ENCODE results near the gene KDM4B.
A peak's percentile ranks its signal among the peaks of the same experiment; 100 is the strongest.

Gene KDM4B

DNA sequence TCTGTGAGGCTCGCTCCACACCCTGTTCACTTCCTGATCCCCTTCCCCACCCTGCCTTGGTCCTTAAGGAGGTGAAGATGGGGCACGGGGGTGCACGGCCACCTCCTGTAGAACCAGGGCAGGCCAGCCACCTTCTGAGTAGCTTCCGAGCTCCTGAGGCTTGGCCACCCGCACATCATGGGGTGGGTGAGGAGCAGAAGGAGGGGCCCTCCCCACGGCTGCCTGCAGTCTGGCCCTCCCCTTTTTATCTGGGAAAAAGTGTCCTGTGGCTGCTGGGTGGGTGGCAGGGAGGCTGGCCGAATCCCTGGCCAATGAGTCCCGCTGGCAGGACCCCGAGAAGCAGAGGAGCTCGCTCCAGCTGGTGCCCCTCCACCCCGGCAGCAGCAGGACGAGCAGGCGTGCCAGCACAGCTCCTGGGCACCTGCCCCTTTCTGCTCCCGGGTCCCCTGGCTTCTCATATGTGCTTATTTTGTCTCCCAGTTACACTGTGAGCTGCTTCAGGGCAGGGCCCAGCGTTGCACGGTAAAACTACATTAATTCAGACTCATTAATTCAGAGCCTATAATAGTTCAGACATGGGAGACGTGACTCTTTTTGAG, 135.0 kb downstream of the KDM4B start:
- H3K9me3 ChIP-seq (ENCODE audit: control insufficient read depth, insufficient read depth, low read depth, low read length), result peaks cover 17% of the 10 kb centered on the region
- H3K27me3 ChIP-seq (ENCODE audit: control insufficient read depth, insufficient read depth, low read length), result no peaks in the 10 kb centered on the region
- no peak overlapping the region for H3K9ac ChIP-seq (ENCODE audit: low read length)
- H3K36me3 ChIP-seq (ENCODE audit: control insufficient read depth, insufficient read depth, low read length), result peaks cover 17% of the 10 kb centered on the region
- no peak overlapping the region for H3K4me3 ChIP-seq (ENCODE audit: low read depth, low read length)
- no peak overlapping the region for H3K27ac ChIP-seq (ENCODE audit: low read depth, low read length)
- no peaks in the 10 kb centered on the region; the same call in 1 of the 2 replicates for H3K4me1 ChIP-seq (ENCODE audit: control insufficient read depth, insufficient read depth, low read length)

DNA sequence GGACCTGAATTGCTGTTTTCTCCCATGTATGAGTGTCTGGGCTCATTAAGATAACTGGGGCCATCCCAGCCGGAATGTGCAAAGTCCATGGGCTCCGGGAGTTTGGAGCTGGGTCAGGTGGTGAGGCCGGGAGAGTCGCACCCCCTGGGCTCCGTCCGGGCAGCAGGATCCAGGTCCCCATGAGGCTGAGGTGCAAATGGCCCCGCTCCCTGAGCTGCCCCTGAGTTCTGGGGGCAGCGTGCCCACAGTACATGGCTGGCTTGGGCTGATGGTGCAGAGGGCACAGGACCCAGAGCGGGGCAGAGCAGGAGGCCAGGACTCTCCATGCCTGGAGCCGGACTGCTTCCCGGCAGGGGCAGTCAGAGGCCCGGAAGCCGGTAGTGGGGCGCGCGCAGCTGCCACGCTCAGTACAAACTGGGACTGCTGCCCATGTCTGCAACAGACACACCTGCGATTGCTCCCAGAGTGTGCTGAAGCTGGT, 136.0 kb downstream of the KDM4B start:
- Histone ChIP-seq H3K27ac (ENCODE audit: low read depth, low read length) (no peak overlapping the region), H3K27me3 (ENCODE audit: control insufficient read depth, insufficient read depth, low read length) (no peaks in the 10 kb centered on the region), H3K4me3 (ENCODE audit: low read depth, low read length) (no peak overlapping the region)

DNA sequence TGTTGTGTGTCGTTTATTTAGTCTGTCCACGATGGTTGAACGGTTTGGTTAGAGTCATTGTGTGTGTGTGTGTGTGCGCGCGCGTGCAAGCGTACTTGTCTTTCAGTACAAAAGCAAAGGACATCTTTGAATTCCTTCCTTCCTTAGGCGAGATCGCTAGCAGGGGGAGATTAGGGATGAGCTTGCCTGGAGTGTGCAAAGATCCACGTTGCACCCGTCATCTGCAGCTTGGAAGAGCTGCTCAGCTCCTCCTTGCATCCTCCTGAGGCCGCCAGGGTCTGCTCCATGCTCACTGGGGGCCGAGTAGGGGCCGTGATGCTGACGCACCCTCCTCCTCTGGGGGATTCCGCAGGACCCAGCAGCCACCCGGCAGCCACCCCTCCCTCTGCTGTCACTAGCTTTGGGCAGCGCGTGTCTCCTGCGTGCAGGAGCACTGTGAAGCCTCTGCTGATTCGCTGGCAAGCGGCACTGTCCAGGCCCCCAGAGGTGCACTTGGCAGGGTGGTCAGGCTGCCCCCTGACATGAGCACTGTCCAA, 137.3 kb downstream of the KDM4B start:
- H3K27ac ChIP-seq (ENCODE audit: low read depth, low read length), result no peak overlapping the region
- no peaks in the 10 kb centered on the region for H3K27me3 ChIP-seq (ENCODE audit: control insufficient read depth, insufficient read depth, low read length)
- H3K9ac ChIP-seq (ENCODE audit: low read length), result no peak overlapping the region
- no peak overlapping the region for H3K4me3 ChIP-seq (ENCODE audit: low read depth, low read length)
- no peaks in the 10 kb centered on the region for H3K9me3 ChIP-seq (ENCODE audit: control insufficient read depth, insufficient read depth, low read depth, low read length)
- peaks cover 8% of the 10 kb centered on the region; the same call in 1 of the 2 replicates for H3K4me1 ChIP-seq (ENCODE audit: control insufficient read depth, insufficient read depth, low read length)
- peaks cover 7% of the 10 kb centered on the region for H3K36me3 ChIP-seq (ENCODE audit: control insufficient read depth, insufficient read depth, low read length)

More for the DNA sequence above, 136.0 kb downstream of the KDM4B start:
- H3K36me3 ChIP-seq (ENCODE audit: control insufficient read depth, insufficient read depth, low read length), result peaks cover 8% of the 10 kb centered on the region; the same call in 1 of the 2 replicates
- peaks cover 7% of the 10 kb centered on the region; the same call in 1 of the 2 replicates for H3K4me1 ChIP-seq (ENCODE audit: control insufficient read depth, insufficient read depth, low read length)
- H3K9me3 ChIP-seq (ENCODE audit: control insufficient read depth, insufficient read depth, low read depth, low read length), result peaks cover 7% of the 10 kb centered on the region
- H3K9ac ChIP-seq (ENCODE audit: low read length), result no peak overlapping the region

DNA sequence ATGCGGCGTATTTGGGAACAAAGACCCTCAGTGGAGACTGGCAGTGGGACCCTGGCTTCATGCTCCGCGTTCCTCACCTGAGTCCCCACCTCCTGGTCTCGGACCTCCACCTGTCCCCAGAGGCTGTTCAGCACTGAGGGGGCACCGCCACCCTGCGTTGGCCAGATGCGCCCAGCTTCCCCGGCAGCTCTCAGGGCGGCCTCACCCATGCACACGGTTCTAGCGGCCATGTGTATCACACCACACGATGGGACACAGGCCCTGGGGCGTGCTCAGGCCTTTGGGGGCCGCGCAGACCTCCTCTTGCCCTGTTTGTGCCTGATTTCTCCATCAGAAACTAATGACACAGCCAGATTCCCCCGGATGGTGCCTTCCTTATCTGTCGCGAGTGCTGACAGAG, 138.1 kb downstream of the KDM4B start:
- H3K4me1 ChIP-seq (ENCODE audit: control insufficient read depth, insufficient read depth, low read length), result peaks cover 8% of the 10 kb centered on the region; the same call in 1 of the 2 replicates
- H3K9ac ChIP-seq (ENCODE audit: low read length), result no peak overlapping the region
- H3K9me3 ChIP-seq (ENCODE audit: control insufficient read depth, insufficient read depth, low read depth, low read length), result no peaks in the 10 kb centered on the region
- H3K36me3 ChIP-seq (ENCODE audit: control insufficient read depth, insufficient read depth, low read length), result peaks cover 13% of the 10 kb centered on the region
- H3K27me3 ChIP-seq (ENCODE audit: control insufficient read depth, insufficient read depth, low read length), result no peaks in the 10 kb centered on the region
- H3K27ac ChIP-seq (ENCODE audit: low read depth, low read length), result no peak overlapping the region
- H3K4me3 ChIP-seq (ENCODE audit: low read depth, low read length), result no peak overlapping the region

DNA sequence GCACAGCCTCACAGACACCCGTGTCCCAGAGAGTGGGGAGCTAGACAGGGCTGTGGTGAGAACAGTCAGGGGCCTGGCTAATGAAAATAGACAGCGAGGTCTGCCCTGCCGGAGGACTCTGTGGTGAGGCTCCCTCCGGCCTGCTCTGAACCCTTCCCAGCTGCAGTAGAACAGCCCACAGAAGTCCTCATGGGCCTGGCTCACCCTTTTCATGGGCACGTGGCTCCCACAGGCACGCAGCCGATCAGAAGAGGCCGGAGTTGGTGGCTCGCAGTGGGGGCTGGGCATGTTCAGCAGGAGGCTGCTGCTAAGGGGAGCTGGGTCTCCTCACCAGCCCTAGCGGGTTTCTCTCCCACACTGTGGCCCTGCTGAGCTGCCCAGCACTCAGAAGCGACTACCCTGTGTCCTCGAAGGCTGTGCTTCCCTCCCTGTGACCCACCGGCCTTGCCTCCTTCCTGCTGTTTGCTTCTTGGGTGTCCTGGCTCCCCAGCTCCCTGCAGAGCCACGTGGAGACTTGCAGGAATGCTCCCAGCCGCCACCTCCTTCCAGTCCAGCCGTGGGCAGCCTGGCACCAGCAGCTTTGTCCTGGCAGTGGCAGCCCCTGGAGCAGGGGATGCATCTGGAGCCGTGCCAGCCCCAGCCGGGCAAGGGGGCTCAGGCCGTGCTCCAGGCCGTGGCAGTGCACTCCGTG, 138.7 kb downstream of the KDM4B start:
- Histone ChIP-seq H3K9ac (ENCODE audit: low read length) (no peak overlapping the region), H3K4me3 (ENCODE audit: low read depth, low read length) (no peak overlapping the region), H3K27me3 (ENCODE audit: control insufficient read depth, insufficient read depth, low read length) (no peaks in the 10 kb centered on the region), H3K4me1 (ENCODE audit: control insufficient read depth, insufficient read depth, low read length) (peaks cover 14% of the 10 kb centered on the region), H3K36me3 (ENCODE audit: control insufficient read depth, insufficient read depth, low read length) (peaks cover 13% of the 10 kb centered on the region), H3K27ac (ENCODE audit: low read depth, low read length) (no peak overlapping the region), H3K9me3 (ENCODE audit: control insufficient read depth, insufficient read depth, low read depth, low read length) (no peaks in the 10 kb centered on the region)

DNA sequence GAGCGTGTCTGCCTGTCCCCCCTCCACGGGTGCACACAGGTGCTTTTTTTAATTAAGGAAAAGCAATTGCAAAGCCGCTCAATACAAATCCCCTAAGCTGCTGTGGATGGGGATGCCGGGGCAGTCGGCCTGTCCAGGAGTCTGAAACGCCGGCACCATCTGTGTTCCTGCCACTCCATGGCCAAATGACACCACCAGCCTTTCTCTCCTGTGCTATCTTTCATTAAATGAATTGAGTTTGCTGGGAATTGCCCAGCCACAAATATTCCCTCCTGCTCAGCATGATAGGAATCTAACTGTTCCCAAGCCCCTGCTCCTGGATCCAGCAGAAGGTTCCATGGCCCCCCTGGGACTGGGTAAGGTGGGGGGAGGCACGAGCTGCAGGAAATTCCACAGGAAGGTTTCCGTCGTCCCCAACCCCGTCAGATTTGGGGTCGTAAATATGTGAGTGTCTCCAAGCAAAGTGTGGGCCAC, 139.2 kb downstream of the KDM4B start:
- Histone ChIP-seq H3K9me3 (ENCODE audit: control insufficient read depth, insufficient read depth, low read depth, low read length) (no peaks in the 10 kb centered on the region), H3K27me3 (ENCODE audit: control insufficient read depth, insufficient read depth, low read length) (no peaks in the 10 kb centered on the region), H3K4me3 (ENCODE audit: low read depth, low read length) (no peak overlapping the region), H3K36me3 (ENCODE audit: control insufficient read depth, insufficient read depth, low read length) (peaks cover 13% of the 10 kb centered on the region), H3K9ac (ENCODE audit: low read length) (no peak overlapping the region), H3K4me1 (ENCODE audit: control insufficient read depth, insufficient read depth, low read length) (peaks cover 20% of the 10 kb centered on the region), H3K27ac (ENCODE audit: low read depth, low read length) (no peak overlapping the region)

DNA sequence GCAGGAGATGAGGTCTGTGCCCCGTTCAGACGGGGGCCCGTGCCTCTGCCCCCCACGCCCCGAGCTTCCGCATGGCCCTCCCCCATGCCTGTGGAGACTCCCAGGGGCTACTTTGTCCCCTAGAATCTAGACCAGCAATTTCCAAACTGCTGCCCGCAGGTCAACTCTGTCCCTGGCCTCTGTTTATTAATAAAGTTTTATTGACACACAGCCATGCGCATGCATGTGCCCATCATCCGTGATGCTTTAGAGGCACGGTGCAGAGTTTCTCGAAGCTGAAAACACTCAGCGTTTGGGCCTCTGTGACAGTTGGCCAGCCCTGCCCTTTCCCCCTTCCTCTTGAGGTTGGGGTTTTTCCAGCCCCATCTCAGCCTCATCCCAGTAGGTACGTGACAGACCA, 140.0 kb downstream of the KDM4B start:
- peaks cover 27% of the 10 kb centered on the region for H3K4me1 ChIP-seq (ENCODE audit: control insufficient read depth, insufficient read depth, low read length)
- no peak overlapping the region for H3K27ac ChIP-seq (ENCODE audit: low read depth, low read length)
- H3K27me3 ChIP-seq (ENCODE audit: control insufficient read depth, insufficient read depth, low read length), result no peaks in the 10 kb centered on the region
- no peaks in the 10 kb centered on the region for H3K9me3 ChIP-seq (ENCODE audit: control insufficient read depth, insufficient read depth, low read depth, low read length)
- peaks cover 13% of the 10 kb centered on the region for H3K36me3 ChIP-seq (ENCODE audit: control insufficient read depth, insufficient read depth, low read length)
- no peak overlapping the region for H3K4me3 ChIP-seq (ENCODE audit: low read depth, low read length)
- no peak overlapping the region for H3K9ac ChIP-seq (ENCODE audit: low read length)

DNA sequence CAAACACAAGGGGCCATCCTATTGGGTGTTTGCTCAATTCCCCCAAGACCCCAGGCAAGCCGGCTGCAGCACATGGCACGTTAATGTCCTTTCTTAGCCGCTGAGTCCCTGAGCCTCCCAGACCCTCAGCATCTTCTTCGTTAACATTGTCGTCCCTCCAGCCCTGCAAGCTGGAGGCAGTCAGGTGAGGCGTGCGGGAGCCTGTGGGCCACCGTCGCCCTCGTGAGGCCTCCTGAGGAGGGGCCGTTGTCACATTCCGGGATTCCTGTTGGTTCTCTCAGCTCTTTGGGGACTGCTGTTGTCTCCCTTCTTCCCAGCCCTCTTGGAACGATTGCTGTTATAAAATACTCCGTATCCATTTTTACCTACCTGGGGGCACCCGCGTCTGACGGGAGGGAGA, 140.6 kb downstream of the KDM4B start:
- peaks cover 32% of the 10 kb centered on the region for H3K4me1 ChIP-seq (ENCODE audit: control insufficient read depth, insufficient read depth, low read length)
- no peak overlapping the region for H3K27ac ChIP-seq (ENCODE audit: low read depth, low read length)
- H3K36me3 ChIP-seq (ENCODE audit: control insufficient read depth, insufficient read depth, low read length), result peaks cover 13% of the 10 kb centered on the region
- no peak overlapping the region for H3K4me3 ChIP-seq (ENCODE audit: low read depth, low read length)
- no peak overlapping the region for H3K9ac ChIP-seq (ENCODE audit: low read length)
- H3K27me3 ChIP-seq (ENCODE audit: control insufficient read depth, insufficient read depth, low read length), result no peaks in the 10 kb centered on the region
- H3K9me3 ChIP-seq (ENCODE audit: control insufficient read depth, insufficient read depth, low read depth, low read length), result no peaks in the 10 kb centered on the region

DNA sequence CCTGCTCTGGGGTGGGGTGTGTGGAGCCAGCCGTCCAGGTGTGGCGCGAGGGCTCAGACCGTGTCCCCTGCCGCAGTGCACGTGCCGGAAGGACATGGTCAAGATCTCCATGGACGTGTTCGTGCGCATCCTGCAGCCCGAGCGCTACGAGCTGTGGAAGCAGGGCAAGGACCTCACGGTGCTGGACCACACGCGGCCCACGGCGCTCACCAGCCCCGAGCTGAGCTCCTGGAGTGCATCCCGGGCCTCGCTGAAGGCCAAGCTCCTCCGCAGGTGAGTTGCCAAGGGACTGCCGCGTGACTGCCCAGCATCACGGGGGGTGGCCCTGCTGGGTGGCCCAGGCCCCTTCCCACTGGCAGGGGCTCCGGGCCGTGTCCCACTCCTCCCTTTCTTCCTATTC, 141.6 kb downstream of the KDM4B start:
- Histone ChIP-seq H3K4me1 (ENCODE audit: control insufficient read depth, insufficient read depth, low read length) (peaks cover 37% of the 10 kb centered on the region), H3K27me3 (ENCODE audit: control insufficient read depth, insufficient read depth, low read length) (no peaks in the 10 kb centered on the region), H3K9ac (ENCODE audit: low read length) (no peak overlapping the region), H3K4me3 (ENCODE audit: low read depth, low read length) (no peak overlapping the region), H3K27ac (ENCODE audit: low read depth, low read length) (no peak overlapping the region), H3K36me3 (ENCODE audit: control insufficient read depth, insufficient read depth, low read length) (peaks cover 12% of the 10 kb centered on the region), H3K9me3 (ENCODE audit: control insufficient read depth, insufficient read depth, low read depth, low read length) (no peaks in the 10 kb centered on the region)

DNA sequence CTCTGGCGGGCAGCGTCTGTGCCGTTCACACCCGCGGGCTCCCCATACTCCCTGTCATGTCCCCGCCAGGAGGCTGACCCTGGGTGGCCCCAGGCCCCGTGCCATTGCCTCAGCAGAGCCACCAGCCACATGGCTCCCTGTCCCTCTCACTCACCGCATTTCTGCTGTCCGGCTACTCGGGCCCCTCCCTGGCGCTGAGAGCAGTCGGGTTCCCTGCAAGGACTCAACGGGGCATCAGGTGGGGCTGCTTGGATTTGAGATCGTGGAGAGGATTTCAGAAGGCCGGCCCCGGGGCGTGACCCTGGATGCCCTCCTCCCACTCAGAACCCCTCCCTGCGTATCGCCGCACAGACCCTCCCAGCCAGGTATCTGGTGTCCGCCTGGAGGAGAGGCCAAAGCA, 142.1 kb downstream of the KDM4B start:
- no peaks in the 10 kb centered on the region for H3K27me3 ChIP-seq (ENCODE audit: control insufficient read depth, insufficient read depth, low read length)
- H3K9ac ChIP-seq (ENCODE audit: low read length), result no peak overlapping the region
- no peak overlapping the region for H3K4me3 ChIP-seq (ENCODE audit: low read depth, low read length)
- peaks cover 9% of the 10 kb centered on the region for H3K36me3 ChIP-seq (ENCODE audit: control insufficient read depth, insufficient read depth, low read length)
- peaks cover 37% of the 10 kb centered on the region for H3K4me1 ChIP-seq (ENCODE audit: control insufficient read depth, insufficient read depth, low read length)
- no peaks in the 10 kb centered on the region for H3K9me3 ChIP-seq (ENCODE audit: control insufficient read depth, insufficient read depth, low read depth, low read length)
- no peak overlapping the region for H3K27ac ChIP-seq (ENCODE audit: low read depth, low read length)

DNA sequence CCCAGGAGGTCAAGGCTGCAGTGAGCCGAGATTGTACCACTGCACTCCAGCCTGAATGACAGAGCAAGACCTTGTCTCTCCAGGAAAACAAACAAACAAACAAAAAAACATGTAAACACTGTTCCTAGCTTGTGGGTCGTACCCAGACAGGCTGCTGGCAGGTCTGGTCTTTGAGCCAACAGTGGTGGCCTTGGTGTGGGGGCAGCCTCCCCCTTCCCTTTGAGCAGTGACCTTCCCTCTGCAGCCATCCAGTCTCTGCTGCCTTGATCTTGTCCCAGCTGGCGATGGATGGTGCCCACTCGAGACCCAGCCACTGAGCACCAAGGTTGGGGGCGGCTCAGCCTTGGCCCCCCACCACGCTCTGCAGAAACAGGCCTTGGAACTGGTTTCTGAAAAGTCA, 143.3 kb downstream of the KDM4B start:
- peaks cover 5% of the 10 kb centered on the region; the same call in 1 of the 2 replicates for H3K9me3 ChIP-seq (ENCODE audit: control insufficient read depth, insufficient read depth, low read depth, low read length)
- H3K4me3 ChIP-seq (ENCODE audit: low read depth, low read length), result no peak overlapping the region
- H3K27ac ChIP-seq (ENCODE audit: low read depth, low read length), result peak overlapping the region; percentile 51; the same call in 1 of the 2 replicates
- no peaks in the 10 kb centered on the region for H3K27me3 ChIP-seq (ENCODE audit: control insufficient read depth, insufficient read depth, low read length)
- H3K9ac ChIP-seq (ENCODE audit: low read length), result peak overlapping the region; percentile 7
- peaks cover 9% of the 10 kb centered on the region for H3K36me3 ChIP-seq (ENCODE audit: control insufficient read depth, insufficient read depth, low read length)
- H3K4me1 ChIP-seq (ENCODE audit: control insufficient read depth, insufficient read depth, low read length), result peaks cover 37% of the 10 kb centered on the region
